ENCODE data around the gene CES4A.

DNA sequence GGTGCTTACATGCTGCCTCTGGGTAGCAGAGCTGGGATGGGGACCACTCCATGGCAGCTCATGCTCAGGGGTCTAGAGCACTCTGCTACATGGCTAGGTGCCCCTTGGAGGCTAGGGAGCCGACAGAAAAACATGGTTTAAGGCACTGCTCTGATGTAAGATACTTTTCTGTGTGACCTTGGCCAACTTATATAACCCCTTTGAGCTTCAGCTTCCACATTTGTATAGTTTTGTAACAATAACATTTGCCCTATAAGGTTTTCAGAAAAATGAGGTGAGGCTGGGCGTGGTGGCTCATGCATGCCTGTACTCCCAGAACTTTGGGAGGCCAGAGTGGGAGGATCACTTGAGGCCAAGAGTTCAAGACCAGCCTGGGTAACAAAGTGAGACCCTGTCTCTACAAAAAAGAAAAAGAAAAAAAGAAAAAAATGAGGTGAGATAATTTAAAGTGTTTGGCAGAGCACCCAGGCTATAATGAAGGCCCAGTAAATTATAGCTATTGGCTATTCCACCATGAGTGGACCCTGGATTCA, 3.2 kb downstream of the CES4A start:
- no peak for TF ChIP-seq POLR2AphosphoS5 (IDR thresholded peaks at IDR 0.05; ENCODE audit: low read depth, low read length)
- TF ChIP-seq TAF1 (IDR thresholded peaks at IDR 0.05; ENCODE audit: low read depth, low read length) = no peak
- no peak for TF ChIP-seq POLR2A (IDR thresholded peaks at IDR 0.05; ENCODE audit: low read depth, low read length)
- no peak for TF ChIP-seq POU2F2 (IDR thresholded peaks at IDR 0.05; ENCODE audit: low read depth, low read length)
- TF ChIP-seq SPI1 (IDR thresholded peaks at IDR 0.05; ENCODE audit: low read depth, low read length) = no peak
- no peak for TF ChIP-seq PAX5 (IDR thresholded peaks at IDR 0.05; ENCODE audit: insufficient read depth, low read length, severe bottlenecking)
